NCI-H345 treated with DMSO at 0.1 percent for 48 hours (cell line): ENCODE data around the gene FUCA1.
A peak's percentile ranks its signal among the peaks of the same experiment; 100 is the strongest.
"Not testable (repeated sequence)": the region's sequence is repeated elsewhere in the genome, so short reads cannot be mapped to it uniquely, and the experiment has no call there.

Source experiments
- DNase-seq: peaks from one replicate; lab custom pipeline; 2025; ENCODE audit not compliant: unreplicated experiment; lab: John Stamatoyannopoulos, UW

The FUCA1 gene

DNA sequence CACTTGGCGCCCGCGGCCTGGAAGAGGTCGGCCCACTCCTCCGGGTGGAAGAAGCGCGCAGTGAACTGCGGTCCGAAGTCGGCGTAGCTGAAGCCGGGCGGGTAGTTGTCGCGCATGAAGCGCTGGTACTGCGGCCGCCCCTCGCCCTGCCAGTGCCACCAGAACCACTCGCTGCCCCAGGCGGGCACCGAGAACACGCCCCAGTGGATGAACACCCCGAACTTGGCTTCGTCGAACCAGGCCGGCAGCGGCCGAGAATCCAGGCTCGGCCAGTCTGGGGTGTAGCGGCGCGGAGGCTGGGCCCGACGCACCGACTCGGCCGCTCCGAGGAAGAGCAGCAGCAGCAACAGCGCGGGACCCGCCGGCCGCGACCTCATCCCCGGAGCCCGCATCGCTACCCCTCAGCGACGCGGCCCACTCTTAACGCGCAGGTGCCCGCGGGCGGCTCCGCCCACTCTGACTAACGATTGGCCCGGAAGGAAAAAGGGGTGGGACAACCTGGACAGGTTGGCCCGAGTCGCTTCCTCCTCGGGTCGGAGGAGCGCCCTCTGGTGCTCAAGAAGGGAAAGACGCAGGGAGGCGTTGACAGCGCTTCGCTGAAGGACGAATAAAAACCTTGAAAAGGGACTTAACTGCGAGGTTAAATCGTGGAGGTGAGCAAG lies at the start of gene FUCA1:
TSS of gene FUCA1 (minus strand) at position 396 of the 662 bp plus-strand sequence. CDS start at position 392, 4 bp downstream.
- peak; percentile 90 for DNase-seq

DNA sequence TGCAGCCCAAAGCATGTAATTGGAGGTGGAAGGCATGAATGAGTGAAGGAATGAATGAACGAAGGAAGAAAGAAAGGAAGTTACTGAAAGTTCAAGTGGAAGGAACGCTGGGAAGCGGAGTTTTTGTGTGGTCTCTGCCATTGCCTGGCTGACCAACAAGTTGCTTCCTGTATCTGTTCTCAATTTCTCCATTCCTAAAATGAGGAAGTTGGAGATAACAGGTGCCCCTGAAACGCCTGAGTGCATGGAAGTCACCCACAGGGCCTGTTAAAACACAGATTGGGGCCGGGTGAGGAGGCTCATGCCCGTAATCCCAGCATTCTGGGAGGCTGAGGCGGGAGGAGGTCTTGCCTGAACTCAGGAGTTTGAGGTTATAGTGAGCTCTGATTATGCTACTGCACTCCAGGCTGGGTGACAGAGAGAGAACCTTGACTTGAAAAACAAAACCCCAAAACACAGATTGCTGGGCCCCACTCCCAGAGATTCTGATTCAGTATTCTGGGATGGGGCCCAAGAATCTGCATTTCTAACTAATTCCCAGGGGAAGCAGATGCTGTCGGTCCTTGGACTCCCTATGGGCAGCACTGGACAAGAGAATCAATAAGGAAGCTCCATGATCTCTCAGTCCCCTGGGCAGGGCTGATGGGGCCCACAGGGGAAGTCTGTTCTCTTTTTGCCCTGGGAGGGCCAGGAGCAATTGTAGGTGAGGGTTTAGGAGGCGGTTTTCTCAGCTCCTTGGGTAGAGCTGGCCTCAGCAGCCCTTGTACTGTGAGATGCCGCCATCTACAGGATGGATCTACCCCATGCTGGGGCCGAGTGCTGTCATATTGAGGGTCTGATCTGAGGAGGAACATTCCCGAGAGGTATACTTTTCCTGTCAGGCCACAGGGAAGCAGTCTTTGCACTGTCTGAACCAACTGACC lies 48.4 kb upstream of the FUCA1 start:
- DNase-seq: no peak

- no peak for DNase-seq
Measured at GRCh38 chr1:23915466-23915865, 47.4 kb upstream of the FUCA1 start.

- no peak for DNase-seq
Measured at GRCh38 chr1:23914921-23915320, 46.8 kb upstream of the FUCA1 start.

DNA sequence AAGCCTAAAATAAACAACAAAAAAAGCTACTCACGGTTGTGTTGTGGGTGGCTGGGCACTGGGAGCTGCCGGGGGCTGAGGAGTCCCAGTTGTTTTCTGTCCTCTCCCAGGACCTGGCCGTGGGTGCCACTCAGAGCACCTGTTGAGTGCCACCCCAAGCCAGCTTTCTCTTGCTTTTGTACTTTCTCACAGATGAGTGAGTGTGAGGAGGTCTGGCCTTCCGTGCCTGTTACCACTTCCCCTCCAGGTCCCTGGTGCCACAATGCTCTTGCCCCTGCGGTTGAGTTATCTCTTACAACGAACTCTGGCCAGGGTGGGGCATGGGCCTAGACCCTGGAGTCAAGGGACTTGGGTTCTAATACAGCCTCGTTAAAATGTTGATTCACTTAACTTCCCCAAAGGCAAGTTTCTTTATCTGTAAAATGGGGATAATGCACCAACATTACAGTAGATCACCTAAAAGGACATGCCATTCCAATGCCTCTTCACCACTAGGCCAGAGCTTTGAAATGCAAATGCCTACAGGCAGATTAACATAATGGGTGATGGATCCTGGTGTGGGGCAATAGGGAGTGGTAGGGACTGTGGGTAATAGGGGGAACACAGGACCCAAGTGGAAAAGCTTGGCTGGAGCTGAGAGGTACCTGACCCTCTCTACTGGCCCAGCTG lies 45.3 kb upstream of the FUCA1 start, which contains the start of gene CNR2:
TSS of gene CNR2 (minus strand) at position 151 of the 669 bp plus-strand sequence. CDS start 37,745 bp downstream, outside the sequence.
- DNase-seq: no peak

- no peak for DNase-seq
Measured at GRCh38 chr1:23911921-23912320, 43.8 kb upstream of the FUCA1 start.

- no peak for DNase-seq
Measured at GRCh38 chr1:23910553-23911246, 42.6 kb upstream of the FUCA1 start.

GRCh38 chr1:23910144-23910543 lies 42.1 kb upstream of the FUCA1 start:
- DNase-seq: no peak

DNA sequence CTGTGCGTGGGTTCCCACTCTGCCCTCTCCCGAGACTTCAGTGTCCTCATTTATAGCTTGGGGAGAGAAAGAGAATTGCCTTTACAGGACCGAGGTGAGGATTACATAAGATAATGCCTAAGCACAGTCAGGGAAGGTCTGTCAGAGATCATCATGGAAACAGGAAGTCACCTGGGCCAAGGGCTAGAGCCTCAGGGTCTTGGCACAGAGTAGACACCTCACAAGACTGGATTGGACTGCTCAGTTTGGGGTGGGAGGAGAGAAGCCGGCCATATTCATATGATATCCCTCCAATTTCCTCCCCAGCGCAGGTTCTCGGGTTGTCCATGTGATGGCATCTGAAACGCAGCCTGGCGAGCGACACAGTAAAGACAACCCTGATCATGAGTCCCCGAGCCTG lies 41.3 kb upstream of the FUCA1 start:
- DNase-seq: no peak

- no peak for DNase-seq
Measured at GRCh38 chr1:23908453-23909341, 40.6 kb upstream of the FUCA1 start.

- DNase-seq: no peak
Measured at GRCh38 chr1:23906731-23907130, 38.6 kb upstream of the FUCA1 start.

DNA sequence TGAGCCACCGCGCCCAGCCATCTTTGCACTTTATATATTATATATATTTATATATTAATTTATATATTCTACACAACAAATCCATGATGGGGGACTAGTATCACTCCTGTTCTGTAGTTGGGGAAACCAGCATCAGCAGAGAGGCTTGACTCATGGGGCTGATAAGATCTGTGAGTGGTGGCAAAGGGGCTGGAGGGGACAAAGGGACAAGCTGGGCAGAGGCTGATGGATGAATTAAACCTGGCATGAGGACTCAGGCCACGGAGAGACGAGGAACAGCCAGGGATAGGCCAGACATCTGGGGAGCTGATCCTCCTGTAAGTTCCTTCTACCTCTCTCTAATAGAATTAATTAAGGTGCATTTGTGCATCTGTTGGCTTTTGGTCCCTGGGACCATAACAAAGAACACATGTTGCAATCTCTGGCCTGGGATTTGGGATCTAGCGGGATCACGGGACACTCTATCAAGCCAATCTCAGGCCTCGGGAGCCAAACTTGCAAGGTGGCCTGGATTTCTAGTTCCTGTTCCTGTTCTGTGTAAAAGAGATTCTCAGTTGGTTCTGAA lies 37.5 kb upstream of the FUCA1 start:
- no peak for DNase-seq

GRCh38 chr1:23904748-23905357 lies 36.8 kb upstream of the FUCA1 start:
- DNase-seq: no peak

GRCh38 chr1:23903754-23904153 lies 35.7 kb upstream of the FUCA1 start:
- DNase-seq: no peak

- no peak for DNase-seq
Measured at GRCh38 chr1:23902321-23903278, 34.5 kb upstream of the FUCA1 start.

DNA sequence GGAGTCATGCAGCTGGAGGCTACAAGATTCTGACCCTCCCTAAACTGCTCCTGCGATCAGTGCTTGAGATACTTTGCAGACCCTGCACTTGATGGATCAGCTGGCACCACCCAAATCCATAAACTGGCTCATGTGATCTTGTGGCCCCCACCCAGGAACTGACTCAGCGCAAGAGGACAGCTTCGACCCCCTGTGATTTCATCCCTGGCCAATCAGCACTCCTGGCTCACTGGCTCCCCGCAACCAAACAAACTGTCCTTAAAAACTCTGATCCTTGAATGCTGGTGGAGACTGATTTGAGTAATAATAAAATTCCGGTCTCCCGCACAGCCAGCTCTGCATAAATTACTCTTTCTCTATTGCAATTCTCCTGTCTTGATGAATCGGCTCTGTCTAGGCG lies 31.9 kb upstream of the FUCA1 start:
- DNase-seq: not testable (repeated sequence)

- no peak for DNase-seq
Measured at GRCh38 chr1:23899070-23899469, 31.0 kb upstream of the FUCA1 start.

DNA sequence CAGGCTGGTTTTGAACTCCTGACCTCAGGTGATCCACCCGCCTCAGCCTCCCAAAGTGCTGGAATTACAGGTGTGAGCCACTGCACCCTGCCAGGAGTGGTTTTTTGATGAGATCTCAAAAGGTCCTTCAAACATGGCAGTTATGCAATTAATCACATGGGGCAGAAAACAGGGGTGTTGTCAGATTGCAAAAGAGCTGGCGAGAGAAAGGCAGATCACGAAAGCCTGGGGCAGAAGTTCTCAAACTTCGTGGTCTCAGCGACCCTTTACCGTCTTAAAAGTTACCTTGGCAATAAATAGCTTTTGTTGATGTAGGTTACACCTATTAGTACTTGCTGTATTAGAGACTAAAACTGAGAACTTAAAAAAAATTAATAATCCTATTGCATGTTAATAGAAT lies 29.0 kb upstream of the FUCA1 start:
- DNase-seq: no peak
